Measurements from ENCODE around the gene SND1.

Gene SND1

DNA sequence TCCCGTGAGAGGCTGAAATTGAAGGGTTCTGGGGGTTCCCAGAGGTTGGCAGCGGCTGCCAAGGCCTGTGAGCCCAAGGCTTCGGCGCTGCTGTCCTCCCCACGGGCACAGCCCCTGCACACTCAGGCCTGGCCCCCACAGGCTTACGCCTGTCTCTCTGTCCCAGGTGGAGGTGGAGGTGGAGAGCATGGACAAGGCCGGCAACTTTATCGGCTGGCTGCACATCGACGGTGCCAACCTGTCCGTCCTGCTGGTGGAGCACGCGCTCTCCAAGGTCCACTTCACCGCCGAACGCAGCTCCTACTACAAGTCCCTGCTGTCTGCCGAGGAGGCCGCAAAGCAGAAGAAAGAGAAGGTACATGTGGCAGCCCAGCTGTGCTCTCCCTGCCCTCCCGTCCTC lies 422.3 kb downstream of the SND1 start:
- TF ChIP-seq, protein P1, sequence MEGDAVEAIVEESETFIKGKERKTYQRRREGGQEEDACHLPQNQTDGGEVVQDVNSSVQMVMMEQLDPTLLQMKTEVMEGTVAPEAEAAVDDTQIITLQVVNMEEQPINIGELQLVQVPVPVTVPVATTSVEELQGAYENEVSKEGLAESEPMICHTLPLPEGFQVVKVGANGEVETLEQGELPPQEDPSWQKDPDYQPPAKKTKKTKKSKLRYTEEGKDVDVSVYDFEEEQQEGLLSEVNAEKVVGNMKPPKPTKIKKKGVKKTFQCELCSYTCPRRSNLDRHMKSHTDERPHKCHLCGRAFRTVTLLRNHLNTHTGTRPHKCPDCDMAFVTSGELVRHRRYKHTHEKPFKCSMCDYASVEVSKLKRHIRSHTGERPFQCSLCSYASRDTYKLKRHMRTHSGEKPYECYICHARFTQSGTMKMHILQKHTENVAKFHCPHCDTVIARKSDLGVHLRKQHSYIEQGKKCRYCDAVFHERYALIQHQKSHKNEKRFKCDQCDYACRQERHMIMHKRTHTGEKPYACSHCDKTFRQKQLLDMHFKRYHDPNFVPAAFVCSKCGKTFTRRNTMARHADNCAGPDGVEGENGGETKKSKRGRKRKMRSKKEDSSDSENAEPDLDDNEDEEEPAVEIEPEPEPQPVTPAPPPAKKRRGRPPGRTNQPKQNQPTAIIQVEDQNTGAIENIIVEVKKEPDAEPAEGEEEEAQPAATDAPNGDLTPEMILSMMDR (IDR thresholded peaks at IDR 0.05; ENCODE audit: borderline replicate concordance, control extremely low read depth, extremely low read depth, insufficient read depth, missing control alignments) = no peak
- peak; percentile 12 for DNase-seq (ENCODE audit: low spot score)
- in situ Hi-C loops (cut with MboI; ENCODE audit: low sequenced_read_pairs, unreplicated experiment) = no loop called here

DNA sequence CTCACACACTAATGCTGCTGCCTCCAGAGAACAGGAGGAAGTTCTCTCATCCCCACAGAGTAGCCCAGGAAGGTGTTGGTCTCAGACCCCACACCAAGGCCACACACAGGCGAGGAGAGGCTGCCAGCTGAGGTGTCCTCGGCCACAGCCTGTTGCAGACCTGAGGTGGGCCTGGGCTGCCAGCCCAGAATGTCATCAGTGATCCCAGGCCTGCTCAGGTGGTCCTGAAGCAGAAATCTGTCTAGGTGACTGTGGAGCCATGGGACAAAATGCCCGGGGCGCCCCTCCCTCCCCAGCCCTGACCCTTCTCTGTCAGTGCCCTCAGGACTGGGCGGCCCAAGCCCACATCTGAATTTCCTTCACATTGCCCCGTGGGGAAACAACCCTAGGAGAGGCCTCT lies 422.7 kb downstream of the SND1 start:
- in situ Hi-C loops (cut with MboI; ENCODE audit: low sequenced_read_pairs, unreplicated experiment) = no loop called here
- no peak for DNase-seq (ENCODE audit: low spot score)
- TF ChIP-seq, protein P1 (IDR thresholded peaks at IDR 0.05; ENCODE audit: borderline replicate concordance, control extremely low read depth, extremely low read depth, insufficient read depth, missing control alignments) = no peak

DNA sequence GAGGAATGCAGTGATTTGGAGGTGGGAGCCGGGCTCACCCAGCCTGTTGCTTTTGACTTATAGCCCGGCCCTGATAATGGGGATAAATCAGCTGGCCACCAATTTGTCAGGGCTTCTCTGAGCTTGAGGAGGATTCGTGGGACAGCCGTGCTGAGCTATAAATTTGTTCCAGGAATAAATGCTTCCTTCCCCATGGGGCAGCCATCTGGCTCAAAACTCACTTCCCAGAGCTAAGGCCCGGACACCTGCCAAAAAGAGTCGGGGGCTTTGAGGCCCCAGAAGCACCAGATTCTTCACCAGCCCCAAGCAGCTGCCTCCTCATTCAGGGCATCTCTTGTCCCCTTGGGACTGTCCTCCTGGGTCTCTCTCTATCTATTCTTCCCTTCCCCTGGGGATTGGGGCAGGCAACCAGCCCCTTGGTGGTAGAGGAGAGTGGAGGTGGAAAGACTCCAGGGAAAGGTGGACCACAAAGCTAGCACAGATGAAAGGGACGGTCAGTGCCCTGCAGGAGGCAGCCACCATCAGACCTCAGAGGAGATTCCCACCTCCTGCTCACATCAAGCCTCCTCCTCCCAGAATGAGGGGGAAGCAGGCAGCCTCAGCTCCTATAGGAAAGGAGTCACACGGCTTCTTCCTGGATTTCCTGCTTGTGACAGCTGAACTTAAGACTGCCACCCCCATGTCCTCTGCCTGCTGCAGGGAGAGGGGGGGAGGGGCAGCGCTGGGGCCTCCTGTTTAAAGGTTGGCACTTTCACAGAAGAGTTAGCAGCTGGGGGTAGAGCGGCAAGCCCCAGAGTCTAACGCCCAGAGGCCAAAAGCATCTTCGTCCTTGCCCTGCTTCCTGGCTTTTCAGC lies 423.5 kb downstream of the SND1 start:
- TF ChIP-seq, protein P1 (IDR thresholded peaks at IDR 0.05; ENCODE audit: borderline replicate concordance, control extremely low read depth, extremely low read depth, insufficient read depth, missing control alignments) = no peak
- DNase-seq (ENCODE audit: low spot score) = no peak
- in situ Hi-C loops (cut with MboI; ENCODE audit: low sequenced_read_pairs, unreplicated experiment) = no loop called here

DNA sequence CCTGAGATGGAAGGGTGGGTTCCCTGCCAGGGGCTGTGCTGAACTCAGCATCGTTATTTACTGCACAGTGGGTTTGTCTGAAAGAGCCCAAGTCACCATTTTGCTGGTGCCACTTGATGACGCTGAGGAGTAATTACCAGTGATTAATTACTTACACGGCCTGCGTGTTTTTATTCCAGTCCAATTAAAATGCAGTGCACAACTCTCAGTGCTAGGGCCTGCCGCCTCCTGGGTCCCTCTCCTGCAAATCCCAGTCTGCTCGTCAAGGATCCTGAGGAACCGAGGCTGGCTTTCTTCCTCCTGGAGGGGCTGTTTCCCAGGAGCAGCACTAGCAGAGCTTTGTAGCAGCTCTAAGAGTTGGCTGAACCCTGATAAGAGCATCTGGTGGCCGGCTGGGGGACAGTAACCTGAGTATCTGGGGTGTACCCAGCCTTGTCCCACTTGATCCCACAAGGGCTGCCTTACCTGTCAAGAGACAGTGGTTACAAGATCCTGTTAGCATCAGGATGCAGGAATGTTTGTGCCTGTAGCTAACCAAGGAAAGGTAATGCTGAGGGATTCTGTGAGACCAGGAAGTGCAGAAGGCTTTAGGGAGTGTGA lies 424.3 kb downstream of the SND1 start:
- in situ Hi-C loops (cut with MboI; ENCODE audit: low sequenced_read_pairs, unreplicated experiment) = no loop called here
- TF ChIP-seq, protein P1 (IDR thresholded peaks at IDR 0.05; ENCODE audit: borderline replicate concordance, control extremely low read depth, extremely low read depth, insufficient read depth, missing control alignments) = no peak
- no peak for DNase-seq (ENCODE audit: low spot score)

DNA sequence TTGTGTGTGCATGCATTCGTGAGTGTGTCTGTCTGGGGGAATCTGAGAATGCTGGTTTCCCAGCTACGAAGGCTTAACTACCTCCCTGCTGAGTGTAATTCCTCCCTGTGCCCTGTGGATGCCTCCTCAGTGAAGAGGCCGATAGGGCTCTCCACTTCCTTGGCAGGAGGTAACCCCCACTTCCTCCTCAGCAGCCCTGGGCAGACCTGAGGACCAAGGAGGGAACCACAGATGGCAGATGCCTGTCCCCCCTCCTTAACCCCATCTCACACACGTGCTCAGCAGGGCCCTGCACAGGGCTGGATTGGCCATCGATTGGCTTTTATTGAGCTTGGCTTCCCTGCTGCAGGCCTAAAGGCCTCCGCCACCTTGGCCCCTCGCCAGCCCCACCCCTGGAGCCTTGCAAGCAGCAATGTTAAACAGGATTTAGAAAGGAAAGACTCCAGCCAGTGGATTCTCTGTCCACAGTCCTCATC lies 424.8 kb downstream of the SND1 start:
- TF ChIP-seq, protein P1 (IDR thresholded peaks at IDR 0.05; ENCODE audit: borderline replicate concordance, control extremely low read depth, extremely low read depth, insufficient read depth, missing control alignments) = no peak
- DNase-seq (ENCODE audit: low spot score) = no peak

DNA sequence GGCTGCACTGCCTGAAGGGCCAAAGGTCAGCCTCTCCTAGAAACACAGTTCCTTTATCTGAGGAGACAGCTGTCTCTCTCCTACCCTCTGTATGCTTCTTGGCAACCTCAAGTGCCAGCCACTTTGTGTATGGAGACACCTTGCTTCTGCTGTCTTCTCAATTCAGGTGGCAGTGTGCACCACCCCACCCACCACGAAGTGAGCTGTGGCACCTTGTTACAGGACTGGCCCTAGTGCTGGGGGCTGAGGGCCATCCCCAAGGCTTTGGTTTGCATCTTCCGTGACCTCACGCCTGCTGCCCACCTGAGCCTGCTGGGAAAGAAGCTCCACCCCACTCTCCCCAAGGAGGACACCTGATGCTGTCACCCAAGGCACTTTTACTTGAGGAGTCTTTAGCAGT lies 426.3 kb downstream of the SND1 start:
- TF ChIP-seq, protein P1 (IDR thresholded peaks at IDR 0.05; ENCODE audit: borderline replicate concordance, control extremely low read depth, extremely low read depth, insufficient read depth, missing control alignments) = no peak
- DNase-seq (ENCODE audit: low spot score) = no peak
- in situ Hi-C loops (cut with MboI; ENCODE audit: low sequenced_read_pairs, unreplicated experiment) = no loop called here

More for the DNA sequence above, 424.8 kb downstream of the SND1 start:
- in situ Hi-C loops (cut with MboI; ENCODE audit: low sequenced_read_pairs, unreplicated experiment) = no loop called here

All from GM13976 (cell line).